Measurements from ENCODE around the gene SLC12A4.

GRCh38 chr16:67986949-67987348 lies 18.5 kb upstream of the SLC12A4 start:
- no peak for TF ChIP-seq POLR2AphosphoS5 (IDR thresholded peaks at IDR 0.05)
- TF ChIP-seq CTCF (IDR thresholded peaks at IDR 0.05): no peak
- no peak for TF ChIP-seq POLR2A (IDR thresholded peaks at IDR 0.05)
- TF ChIP-seq EP300 (IDR thresholded peaks at IDR 0.05): no peak

Data from suprapubic skin (tissue), 4 donors.